Measurements from ENCODE around the gene OSCAR. TPM values are rescaled to one million over a fixed set of nuclear protein-coding genes. Genes with fewer than 3 reads are reported as not detected.

OSCAR gene
- total RNA-seq, 1 donor from 2014 or later: 0.21 TPM

GRCh38 chr19:54047616-54048015 is 53.0 kb downstream of the OSCAR start:
- Mint-ChIP-seq H3K27me3 (ENCODE audit: unreplicated experiment) (no peaks in the 10 kb centered on the region), H3K9me3 (ENCODE audit: unreplicated experiment) (no peaks in the 10 kb centered on the region), H3K36me3 (ENCODE audit: low read depth, unreplicated experiment) (no peaks in the 10 kb centered on the region), H3K27ac (ENCODE audit: unreplicated experiment) (no peak overlapping the region), H3K4me3 (ENCODE audit: unreplicated experiment) (no peak overlapping the region), H3K4me1 (ENCODE audit: unreplicated experiment) (no peaks in the 10 kb centered on the region)
- TF ChIP-seq CTCF (IDR thresholded peaks at IDR 0.05; ENCODE audit: unreplicated experiment): no peak
- no peak for DNase-seq (ENCODE audit: low spot score)

DNA sequence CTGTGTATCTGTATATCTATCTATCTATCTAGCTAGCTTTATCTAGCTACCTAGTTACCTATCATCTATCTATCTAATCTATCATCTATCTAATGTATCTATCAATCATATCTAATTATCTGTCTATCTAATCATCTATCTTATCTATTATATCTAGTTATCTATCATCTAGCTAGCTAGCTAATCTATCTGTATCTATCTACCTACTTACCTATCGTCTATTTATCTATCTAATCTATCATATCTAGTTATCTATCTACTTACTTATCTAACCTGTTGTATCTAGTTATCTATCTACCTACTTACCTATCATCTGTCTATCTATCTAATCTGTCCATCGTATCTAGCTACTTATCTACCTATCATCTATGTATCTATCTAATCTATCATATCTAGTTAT is 54.8 kb downstream of the OSCAR start:
- Mint-ChIP-seq H3K4me1 (ENCODE audit: unreplicated experiment) (peaks cover 1% of the 10 kb centered on the region), H3K9me3 (ENCODE audit: unreplicated experiment) (no peaks in the 10 kb centered on the region), H3K27ac (ENCODE audit: unreplicated experiment) (no peak overlapping the region), H3K4me3 (ENCODE audit: unreplicated experiment) (no peak overlapping the region), H3K27me3 (ENCODE audit: unreplicated experiment) (no peaks in the 10 kb centered on the region), H3K36me3 (ENCODE audit: low read depth, unreplicated experiment) (no peaks in the 10 kb centered on the region)
- TF ChIP-seq CTCF (IDR thresholded peaks at IDR 0.05; ENCODE audit: unreplicated experiment): no peak
- no peak for DNase-seq (ENCODE audit: low spot score)

Other genes starting within 250 kb of the OSCAR start
- 123 TPM for gene MYADM, start 232.9 kb downstream of the OSCAR start, total RNA-seq (ENCODE audit: unreplicated experiment)
- 0.92 TPM for gene PRKCG, start 218.6 kb downstream of the OSCAR start, total RNA-seq (ENCODE audit: unreplicated experiment)
- gene CACNG7, start 191.5 kb downstream of the OSCAR start, total RNA-seq (ENCODE audit: unreplicated experiment): 0.51 TPM
- 12.9 TPM for gene CACNG8, start 137.9 kb downstream of the OSCAR start, total RNA-seq (ENCODE audit: unreplicated experiment)
- 0.21 TPM for gene CACNG6, start 109.2 kb downstream of the OSCAR start, total RNA-seq (ENCODE audit: unreplicated experiment)
- gene VSTM1, start 36.9 kb downstream of the OSCAR start, total RNA-seq (ENCODE audit: unreplicated experiment): 2.2 TPM
- not detected for gene TARM1, start 19.4 kb downstream of the OSCAR start, total RNA-seq (ENCODE audit: unreplicated experiment)
- gene NDUFA3, start 2.1 kb upstream of the OSCAR start, total RNA-seq (ENCODE audit: unreplicated experiment): 126 TPM
- gene TFPT, start 14.9 kb upstream of the OSCAR start, total RNA-seq (ENCODE audit: unreplicated experiment): 24.8 TPM
- gene PRPF31, start 15.0 kb upstream of the OSCAR start, total RNA-seq (ENCODE audit: unreplicated experiment): 71.7 TPM
- gene CNOT3, start 37.0 kb upstream of the OSCAR start, total RNA-seq (ENCODE audit: unreplicated experiment): 62.2 TPM
- gene LENG1, start 58.9 kb upstream of the OSCAR start, total RNA-seq (ENCODE audit: unreplicated experiment): 3.4 TPM
- gene TMC4, start 72.4 kb upstream of the OSCAR start, total RNA-seq (ENCODE audit: unreplicated experiment): 2.6 TPM
- 203 TPM for gene MBOAT7, start 88.8 kb upstream of the OSCAR start, total RNA-seq (ENCODE audit: unreplicated experiment)
- gene TSEN34, start 90.5 kb upstream of the OSCAR start, total RNA-seq (ENCODE audit: unreplicated experiment): 27.8 TPM
- gene RPS9, start 100.1 kb upstream of the OSCAR start, total RNA-seq (ENCODE audit: unreplicated experiment): 1,195 TPM
- gene LILRB3, start 122.2 kb upstream of the OSCAR start, total RNA-seq (ENCODE audit: unreplicated experiment): not detected
- not detected for gene LILRA6, start 142.0 kb upstream of the OSCAR start, total RNA-seq (ENCODE audit: unreplicated experiment)
- not detected for gene LILRB5, start 156.5 kb upstream of the OSCAR start, total RNA-seq (ENCODE audit: unreplicated experiment)
- gene LILRB2, start 180.3 kb upstream of the OSCAR start, total RNA-seq (ENCODE audit: unreplicated experiment): not detected
- gene LILRA5, start 212.4 kb upstream of the OSCAR start, total RNA-seq (ENCODE audit: unreplicated experiment): not detected
- not detected for gene LILRA4, start 238.4 kb upstream of the OSCAR start, total RNA-seq (ENCODE audit: unreplicated experiment)

All from endothelial cell (in vitro differentiated cells).